Testis (tissue), 2 donors: ENCODE data around the gene DNASE1L3.

ENCODE experiments used
- CTCF ChIP-seq, 3 experiments: fragments of 450-650 bp in 2 of 3; fragments of 200-600 bp in 1 of 3; sonication (generic) in 1 of 3; IDR thresholded peaks; one replicate each; pipeline ENCODE4 v1.5.1; 2016 to 2019; ENCODE audit warnings: antibody characterized with exemption in 3 of 3, mild to moderate bottlenecking in 2 of 3, moderate library complexity in 1 of 3
- POLR2A ChIP-seq: fragments of 450-650 bp; IDR thresholded peaks from one replicate; pipeline ENCODE4 v1.6.1; 2017; ENCODE audit warnings: antibody characterized with exemption, mild to moderate bottlenecking, moderate library complexity

- no peak for TF ChIP-seq CTCF (IDR thresholded peaks at IDR 0.05)
- no peak for TF ChIP-seq POLR2A
Observed at GRCh38 chr3:58180099-58180880, 30.5 kb downstream of the DNASE1L3 start.
